K562 (cell line): ENCODE results near the gene TUT1. TPM values are rescaled to one million over a fixed set of nuclear protein-coding genes. Genes with fewer than 3 reads are reported as not detected.
A peak's percentile ranks its signal among the peaks of the same experiment; 100 is the strongest.

Experiments used
- ATF1 ChIP-seq, 2 experiments: fragments of 450-650 bp in 1 of 2; IDR thresholded peaks; 2 replicates each; pipeline ENCODE4 v1.6.1; 2016; ENCODE audit warnings: missing compliant biosample characterization in 1 of 2, missing genetic modification characterization in 1 of 2
- BCL6 ChIP-seq: fragments of 250-450 bp; sonication (Bioruptor Pico); IDR thresholded peaks from 2 replicates; pipeline ENCODE4 v1.4.0; 2020
- HSF4 ChIP-seq: fragments of 250-450 bp; sonication (Bioruptor Pico); IDR thresholded peaks from 2 replicates; pipeline ENCODE4 v2.1.2; 2022; ENCODE audit warnings: mild to moderate bottlenecking, moderate library complexity, borderline replicate concordance
- KLF16 ChIP-seq: IDR thresholded peaks from 2 replicates; pipeline ENCODE4 v1.6.1; 2016; ENCODE audit warnings: antibody characterized with exemption
- SIN3A ChIP-seq, 2 experiments: fragments of 150-350 bp in 1 of 2; IDR thresholded peaks; 2 replicates each; pipeline ENCODE4 v1.6.1; 2011 to 2016; ENCODE audit warnings: borderline replicate concordance in 2 of 2, low read depth in 2 of 2, low read length in 2 of 2, mild to moderate bottlenecking in 2 of 2, moderate library complexity in 2 of 2; ENCODE audit not compliant: control insufficient read depth in 1 of 2
- SIX5 ChIP-seq, 2 experiments: IDR thresholded peaks; 2 replicates each; pipeline ENCODE4 v1.6.1; 2011; ENCODE audit warnings: low read length in 2 of 2, borderline replicate concordance in 1 of 2, low read depth in 1 of 2, mild to moderate bottlenecking in 1 of 2, moderate library complexity in 1 of 2; ENCODE audit not compliant: insufficient read depth in 1 of 2
- SRSF1 ChIP-seq: fragments of 200-400 bp; formaldehyde crosslinking; IDR thresholded peaks from 2 replicates; pipeline ENCODE4 v1.6.1; 2017; ENCODE audit warnings: mild to moderate bottlenecking, low read depth, low read length, moderate library complexity
- STAT6 ChIP-seq: sonication (generic); formaldehyde crosslinking; IDR thresholded peaks from 2 replicates; pipeline ENCODE4 v1.8.1; 2023; ENCODE audit warnings: mild to moderate bottlenecking, missing genetic modification reagents
- TEAD4 ChIP-seq, 2 experiments: sonication (generic) in 1 of 2; formaldehyde crosslinking in 1 of 2; IDR thresholded peaks; 2 replicates each; pipeline versions ENCODE4 v1.6.1 to v1.8.0; 2012 to 2022; ENCODE audit warnings: borderline replicate concordance in 1 of 2, inconsistent platforms in 1 of 2, low read length in 1 of 2, mild to moderate bottlenecking in 1 of 2, missing genetic modification reagents in 1 of 2
- UBTF ChIP-seq, 2 experiments: IDR thresholded peaks; 2 replicates each; pipeline ENCODE4 v1.6.1; 2012; ENCODE audit warnings: improper control_type of control experiment in 2 of 2, low read depth in 2 of 2, low read length in 2 of 2, borderline replicate concordance in 1 of 2
- polyA plus RNA-seq, 8 experiments: library from polyadenylated mRNA; depleted of rRNA in 4 of 8; stranded (reverse) in 5 of 8; unstranded in 3 of 8; fragments of >200 nt; fragmentation: Nextera tagmentation in 2 of 8; fragmentation: Illumina TruSeq in 1 of 8; extraction: Ambion mirVana in 2 of 8; extraction: Trizol in 1 of 8; gene quantifications; 2 replicates each; pipeline versions ENCODE4 v1.2.1 to v1.2.3, GENCODE V29; 2011 to 2014; ENCODE audit warnings: inconsistent platforms in 1 of 8, missing spikeins in 1 of 8
- total RNA-seq, 7 experiments: library from RNA; depleted of rRNA in 6 of 7; stranded (reverse); fragments of >200 nt in 6 of 7; fragmentation: Illumina TruSeq in 2 of 7; extraction: Trizol in 2 of 7; gene quantifications; 2 replicates each; pipeline versions ENCODE4 v1.2.1 to v1.2.3, GENCODE V29; 2011 to 2021; ENCODE audit warnings: low replicate concordance in 1 of 7
- TF ChIP-seq, protein P1 (sequence below): sonication (generic); formaldehyde crosslinking; IDR thresholded peaks from 2 replicates; pipeline ENCODE4 v1.8.0; 2022; ENCODE audit warnings: mild to moderate bottlenecking, missing genetic modification reagents
- TF ChIP-seq, protein P2 (sequence below): fragments of 450-650 bp; conservative IDR thresholded peaks from 2 replicates; pipeline ENCODE4 v1.6.1; 2016; ENCODE audit warnings: missing genetic modification characterization, low read depth, mild to moderate bottlenecking, control low read depth, missing compliant biosample characterization

TUT1 gene
- total and polyA plus RNA-seq, 9 of the 15 experiments (the other 6 are each of a cell fraction or from before 2014, with no cell fraction given): 0.66 to 44.3 (median 15.7) TPM

DNA sequence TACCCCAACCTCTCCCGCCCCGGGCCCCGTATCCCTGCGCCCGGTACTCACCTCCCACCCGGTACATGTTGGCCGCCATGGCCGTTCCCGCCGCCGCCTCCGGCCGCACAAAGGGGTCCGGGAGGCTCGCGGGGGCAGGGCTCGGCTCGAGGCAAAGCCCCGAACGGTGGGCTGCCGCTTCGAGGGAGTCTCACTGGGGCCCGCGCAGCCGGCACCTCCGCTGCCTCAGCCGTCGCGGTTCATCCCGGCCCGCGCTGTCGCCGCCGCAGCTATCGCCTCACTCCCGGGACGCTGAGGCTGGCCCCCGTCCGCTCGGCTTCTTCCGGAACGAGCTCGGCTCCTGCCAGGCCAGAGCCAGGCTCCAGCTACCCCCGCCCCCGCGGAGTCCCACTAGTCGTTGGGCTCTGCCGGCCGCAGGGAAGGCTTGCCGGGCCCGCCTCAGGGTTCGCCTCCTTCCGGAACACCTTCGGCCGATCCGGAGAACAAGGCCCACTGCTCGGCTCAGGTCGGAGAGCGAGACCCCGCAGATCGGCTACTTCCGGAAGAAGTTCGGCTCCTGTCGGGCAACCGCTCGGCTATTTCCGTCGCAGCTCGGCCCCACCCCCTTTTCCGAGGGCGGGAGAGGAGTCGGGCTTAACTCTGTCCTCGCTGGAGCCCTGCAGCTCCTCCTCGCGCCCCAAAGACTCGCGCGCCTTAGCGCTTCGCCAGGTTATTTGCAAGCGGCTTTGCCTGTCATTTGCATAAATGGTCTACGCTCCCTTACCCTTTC is 10.2 kb upstream of the TUT1 start, which contains the start of gene MTA2 (continued):
- TF ChIP-seq, protein P1, sequence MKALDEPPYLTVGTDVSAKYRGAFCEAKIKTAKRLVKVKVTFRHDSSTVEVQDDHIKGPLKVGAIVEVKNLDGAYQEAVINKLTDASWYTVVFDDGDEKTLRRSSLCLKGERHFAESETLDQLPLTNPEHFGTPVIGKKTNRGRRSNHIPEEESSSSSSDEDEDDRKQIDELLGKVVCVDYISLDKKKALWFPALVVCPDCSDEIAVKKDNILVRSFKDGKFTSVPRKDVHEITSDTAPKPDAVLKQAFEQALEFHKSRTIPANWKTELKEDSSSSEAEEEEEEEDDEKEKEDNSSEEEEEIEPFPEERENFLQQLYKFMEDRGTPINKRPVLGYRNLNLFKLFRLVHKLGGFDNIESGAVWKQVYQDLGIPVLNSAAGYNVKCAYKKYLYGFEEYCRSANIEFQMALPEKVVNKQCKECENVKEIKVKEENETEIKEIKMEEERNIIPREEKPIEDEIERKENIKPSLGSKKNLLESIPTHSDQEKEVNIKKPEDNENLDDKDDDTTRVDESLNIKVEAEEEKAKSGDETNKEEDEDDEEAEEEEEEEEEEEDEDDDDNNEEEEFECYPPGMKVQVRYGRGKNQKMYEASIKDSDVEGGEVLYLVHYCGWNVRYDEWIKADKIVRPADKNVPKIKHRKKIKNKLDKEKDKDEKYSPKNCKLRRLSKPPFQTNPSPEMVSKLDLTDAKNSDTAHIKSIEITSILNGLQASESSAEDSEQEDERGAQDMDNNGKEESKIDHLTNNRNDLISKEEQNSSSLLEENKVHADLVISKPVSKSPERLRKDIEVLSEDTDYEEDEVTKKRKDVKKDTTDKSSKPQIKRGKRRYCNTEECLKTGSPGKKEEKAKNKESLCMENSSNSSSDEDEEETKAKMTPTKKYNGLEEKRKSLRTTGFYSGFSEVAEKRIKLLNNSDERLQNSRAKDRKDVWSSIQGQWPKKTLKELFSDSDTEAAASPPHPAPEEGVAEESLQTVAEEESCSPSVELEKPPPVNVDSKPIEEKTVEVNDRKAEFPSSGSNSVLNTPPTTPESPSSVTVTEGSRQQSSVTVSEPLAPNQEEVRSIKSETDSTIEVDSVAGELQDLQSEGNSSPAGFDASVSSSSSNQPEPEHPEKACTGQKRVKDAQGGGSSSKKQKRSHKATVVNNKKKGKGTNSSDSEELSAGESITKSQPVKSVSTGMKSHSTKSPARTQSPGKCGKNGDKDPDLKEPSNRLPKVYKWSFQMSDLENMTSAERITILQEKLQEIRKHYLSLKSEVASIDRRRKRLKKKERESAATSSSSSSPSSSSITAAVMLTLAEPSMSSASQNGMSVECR (CRISPR knock-in tag): no peak
- TF ChIP-seq ATF1 (CRISPR knock-in tag; IDR thresholded peaks at IDR 0.05) (no peak), ATF1 (tag; IDR thresholded peaks at IDR 0.05) (no peak), KLF16 (no peak), SIX5 (IDR thresholded peaks at IDR 0.05; ENCODE audit: borderline replicate concordance in 1 of 2, insufficient read depth in 1 of 2, low read depth in 1 of 2, low read length in 2 of 2) (no peak), STAT6 (CRISPR knock-in tag) (no peak), HSF4 (CRISPR knock-in tag) (no peak), SIN3A (IDR thresholded peaks at IDR 0.05; ENCODE audit: borderline replicate concordance in 2 of 2, control insufficient read depth in 1 of 2, low read depth in 2 of 2, low read length in 2 of 2) (peak in 1 of 2 experiments; percentile 67; a peak in 2 of 4 replicates), SRSF1 (no peak), TEAD4 (IDR thresholded peaks at IDR 0.05; ENCODE audit: low read length) (no peak), TEAD4 (CRISPR knock-in tag; IDR thresholded peaks at IDR 0.05; ENCODE audit: borderline replicate concordance) (no peak), BCL6 (no peak), UBTF (IDR thresholded peaks at IDR 0.05; ENCODE audit: borderline replicate concordance in 1 of 2, low read depth in 2 of 2, low read length in 2 of 2) (peak; percentile 89 to 97; a peak in 3 of 4 replicates)
- TF ChIP-seq, protein P2, sequence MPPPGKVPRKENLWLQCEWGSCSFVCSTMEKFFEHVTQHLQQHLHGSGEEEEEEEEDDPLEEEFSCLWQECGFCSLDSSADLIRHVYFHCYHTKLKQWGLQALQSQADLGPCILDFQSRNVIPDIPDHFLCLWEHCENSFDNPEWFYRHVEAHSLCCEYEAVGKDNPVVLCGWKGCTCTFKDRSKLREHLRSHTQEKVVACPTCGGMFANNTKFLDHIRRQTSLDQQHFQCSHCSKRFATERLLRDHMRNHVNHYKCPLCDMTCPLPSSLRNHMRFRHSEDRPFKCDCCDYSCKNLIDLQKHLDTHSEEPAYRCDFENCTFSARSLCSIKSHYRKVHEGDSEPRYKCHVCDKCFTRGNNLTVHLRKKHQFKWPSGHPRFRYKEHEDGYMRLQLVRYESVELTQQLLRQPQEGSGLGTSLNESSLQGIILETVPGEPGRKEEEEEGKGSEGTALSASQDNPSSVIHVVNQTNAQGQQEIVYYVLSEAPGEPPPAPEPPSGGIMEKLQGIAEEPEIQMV (tag): no peak
